Measurements from ENCODE around the gene POLD1. TPM values are rescaled to one million over a fixed set of nuclear protein-coding genes. Genes with fewer than 3 reads are reported as not detected.

POLD1 gene
- total RNA-seq, 4 donors from 2014 or later: 10.8 to 28.2 (median 15.5) TPM

DNA sequence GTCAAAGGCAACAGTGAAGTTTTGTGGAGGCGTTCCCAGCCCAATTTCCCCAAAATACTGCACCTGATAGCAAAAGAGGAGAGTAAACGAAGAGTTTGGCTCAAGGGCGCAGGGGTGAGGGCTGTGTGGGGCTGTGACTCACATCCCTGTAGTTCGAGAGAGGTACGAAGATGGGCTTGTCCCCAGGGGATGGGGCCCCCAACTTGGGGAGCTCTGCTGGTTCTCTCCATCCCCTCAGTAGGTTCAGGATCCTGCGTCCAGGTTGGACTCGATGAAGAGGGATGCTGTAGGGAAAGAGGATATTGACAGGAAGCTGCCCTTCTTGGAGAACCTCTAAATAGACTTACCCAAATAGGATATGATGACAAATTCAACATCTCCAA is 22.1 kb upstream of the POLD1 start:
- WGBS, 2 donors: 83 to 86% methylated on average over 7 of the region's 7 CpGs
- no peaks in the 10 kb centered on the region for H3K9me3 ChIP-seq
- no peak for DNase-seq (ENCODE audit: low spot score in 2 of 2)
- H3K36me3 ChIP-seq: no peaks in the 10 kb centered on the region
- TF ChIP-seq, protein P1, sequence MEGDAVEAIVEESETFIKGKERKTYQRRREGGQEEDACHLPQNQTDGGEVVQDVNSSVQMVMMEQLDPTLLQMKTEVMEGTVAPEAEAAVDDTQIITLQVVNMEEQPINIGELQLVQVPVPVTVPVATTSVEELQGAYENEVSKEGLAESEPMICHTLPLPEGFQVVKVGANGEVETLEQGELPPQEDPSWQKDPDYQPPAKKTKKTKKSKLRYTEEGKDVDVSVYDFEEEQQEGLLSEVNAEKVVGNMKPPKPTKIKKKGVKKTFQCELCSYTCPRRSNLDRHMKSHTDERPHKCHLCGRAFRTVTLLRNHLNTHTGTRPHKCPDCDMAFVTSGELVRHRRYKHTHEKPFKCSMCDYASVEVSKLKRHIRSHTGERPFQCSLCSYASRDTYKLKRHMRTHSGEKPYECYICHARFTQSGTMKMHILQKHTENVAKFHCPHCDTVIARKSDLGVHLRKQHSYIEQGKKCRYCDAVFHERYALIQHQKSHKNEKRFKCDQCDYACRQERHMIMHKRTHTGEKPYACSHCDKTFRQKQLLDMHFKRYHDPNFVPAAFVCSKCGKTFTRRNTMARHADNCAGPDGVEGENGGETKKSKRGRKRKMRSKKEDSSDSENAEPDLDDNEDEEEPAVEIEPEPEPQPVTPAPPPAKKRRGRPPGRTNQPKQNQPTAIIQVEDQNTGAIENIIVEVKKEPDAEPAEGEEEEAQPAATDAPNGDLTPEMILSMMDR (IDR thresholded peaks at IDR 0.05): no peak
- no peak overlapping the region for H3K4me3 ChIP-seq
- no peak overlapping the region for H3K27ac ChIP-seq
- H3K27me3 ChIP-seq: no peaks in the 10 kb centered on the region
- H3K4me1 ChIP-seq: peaks cover 0 to 13% (median 1%) of the 10 kb centered on the region in 4 donors

DNA sequence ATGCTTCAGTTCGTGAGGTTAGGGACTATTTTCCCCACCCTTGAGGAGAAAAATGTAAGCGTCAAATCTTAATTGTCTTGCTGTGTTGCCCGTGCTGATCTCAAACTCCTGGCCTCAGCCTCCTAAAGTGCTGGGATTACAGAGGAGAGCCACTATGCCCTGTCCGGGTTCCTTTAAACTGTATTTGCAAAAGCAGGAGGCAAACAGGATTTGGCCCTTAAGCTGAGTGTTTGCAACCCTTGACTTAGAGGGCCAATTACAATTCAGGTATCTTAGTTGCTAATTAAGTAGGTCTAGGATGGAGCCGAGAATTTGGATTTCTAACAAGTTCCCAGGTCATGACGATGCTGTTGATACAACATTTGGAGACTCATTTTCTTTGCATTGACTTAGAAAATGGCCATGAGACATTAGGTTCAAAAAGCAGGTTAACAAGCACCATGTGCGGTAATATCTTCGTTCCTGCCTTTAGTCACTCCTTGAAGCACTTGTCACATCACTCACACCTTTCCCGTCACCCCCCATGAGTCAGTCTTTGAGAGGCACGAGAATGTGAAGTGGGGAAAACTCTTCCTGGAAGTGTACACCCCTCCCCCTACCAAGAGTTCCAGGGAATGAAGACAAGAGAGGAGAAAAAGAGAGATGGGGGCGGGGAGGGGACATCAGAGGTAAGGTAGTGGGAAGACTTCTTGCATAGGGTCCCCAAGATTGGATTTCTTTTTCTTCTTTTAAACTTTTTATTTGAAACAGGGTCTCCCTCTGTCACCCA is 21.3 kb upstream of the POLD1 start:
- Histone ChIP-seq H3K9me3 (no peaks in the 10 kb centered on the region), H3K36me3 (no peaks in the 10 kb centered on the region), H3K4me1 (peaks cover 0 to 5% (median under 1%) of the 10 kb centered on the region in 4 donors), H3K27ac (no peak overlapping the region), H3K4me3 (no peak overlapping the region), H3K27me3 (no peaks in the 10 kb centered on the region)
- WGBS, 2 donors: 67 to 69% methylated on average over 11 of the region's 11 CpGs
- no peak for DNase-seq (ENCODE audit: low spot score in 2 of 2)
- TF ChIP-seq POLR2A (IDR thresholded peaks at IDR 0.05) (no peak), EP300 (IDR thresholded peaks at IDR 0.05) (no peak)
- TF ChIP-seq, protein P1 (IDR thresholded peaks at IDR 0.05): no peak

DNA sequence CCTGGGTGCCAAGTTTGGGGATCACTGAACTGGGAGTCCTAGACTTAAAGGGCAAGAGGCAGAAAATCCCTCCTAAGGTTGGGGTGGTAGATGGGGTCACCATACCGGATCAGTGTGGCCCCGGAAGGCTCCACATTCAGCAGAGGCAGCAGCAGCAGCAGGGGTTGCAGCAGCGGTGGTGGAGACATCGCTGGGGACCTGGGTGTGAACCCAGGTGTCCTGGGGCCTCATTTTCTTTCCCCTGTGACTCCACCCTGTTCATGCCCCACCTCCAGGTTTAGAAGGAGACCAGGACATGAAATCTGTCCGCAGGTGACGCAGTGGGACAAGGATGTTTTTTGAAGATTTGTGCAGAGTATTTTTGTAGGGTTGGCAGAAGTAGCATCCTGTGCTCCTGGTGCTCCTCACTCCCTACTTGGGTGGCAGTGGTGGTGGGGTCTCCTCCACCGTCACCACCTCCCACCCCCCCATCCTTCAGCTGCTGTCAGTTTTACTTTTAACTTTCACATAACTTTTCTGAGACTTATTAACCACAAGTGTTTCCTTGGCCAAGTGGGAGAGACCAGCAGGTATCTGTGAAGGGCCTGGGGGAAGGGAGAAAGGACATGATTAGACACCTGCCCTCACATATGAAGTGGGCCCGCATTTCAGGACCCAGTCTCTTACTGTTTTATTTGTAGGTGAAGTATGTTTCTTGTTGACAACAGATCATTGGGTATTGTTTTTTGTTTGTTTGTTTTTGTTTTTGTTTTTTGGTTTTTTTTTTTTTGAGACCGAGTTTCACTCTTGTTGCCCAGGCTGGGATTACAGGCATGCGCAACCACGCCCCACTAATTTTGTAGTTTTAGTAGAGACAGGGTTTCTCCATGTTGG is 18.5 kb upstream of the POLD1 start, which contains the start of gene NAPSA:
NAPSA (minus strand) TSS at position 206 of the 873 bp plus-strand sequence; CDS start at position 188, 18 bp downstream.
- H3K36me3 ChIP-seq: no peaks in the 10 kb centered on the region
- WGBS, 2 donors: 81 to 83% methylated on average over 11 of the region's 11 CpGs
- peaks cover 0 to 5% (median 0%) of the 10 kb centered on the region in 4 donors for H3K4me1 ChIP-seq
- H3K27me3 ChIP-seq: no peaks in the 10 kb centered on the region
- TF ChIP-seq POLR2A (IDR thresholded peaks at IDR 0.05) (no peak), EP300 (IDR thresholded peaks at IDR 0.05) (no peak)
- TF ChIP-seq, protein P1 (IDR thresholded peaks at IDR 0.05): no peak
- H3K9me3 ChIP-seq: no peaks in the 10 kb centered on the region
- no peak for DNase-seq (ENCODE audit: low spot score in 2 of 2)
- no peak within 1 kb of the TSS for H3K4me3 ChIP-seq
- no peak within 1 kb of the TSS for H3K27ac ChIP-seq

DNA sequence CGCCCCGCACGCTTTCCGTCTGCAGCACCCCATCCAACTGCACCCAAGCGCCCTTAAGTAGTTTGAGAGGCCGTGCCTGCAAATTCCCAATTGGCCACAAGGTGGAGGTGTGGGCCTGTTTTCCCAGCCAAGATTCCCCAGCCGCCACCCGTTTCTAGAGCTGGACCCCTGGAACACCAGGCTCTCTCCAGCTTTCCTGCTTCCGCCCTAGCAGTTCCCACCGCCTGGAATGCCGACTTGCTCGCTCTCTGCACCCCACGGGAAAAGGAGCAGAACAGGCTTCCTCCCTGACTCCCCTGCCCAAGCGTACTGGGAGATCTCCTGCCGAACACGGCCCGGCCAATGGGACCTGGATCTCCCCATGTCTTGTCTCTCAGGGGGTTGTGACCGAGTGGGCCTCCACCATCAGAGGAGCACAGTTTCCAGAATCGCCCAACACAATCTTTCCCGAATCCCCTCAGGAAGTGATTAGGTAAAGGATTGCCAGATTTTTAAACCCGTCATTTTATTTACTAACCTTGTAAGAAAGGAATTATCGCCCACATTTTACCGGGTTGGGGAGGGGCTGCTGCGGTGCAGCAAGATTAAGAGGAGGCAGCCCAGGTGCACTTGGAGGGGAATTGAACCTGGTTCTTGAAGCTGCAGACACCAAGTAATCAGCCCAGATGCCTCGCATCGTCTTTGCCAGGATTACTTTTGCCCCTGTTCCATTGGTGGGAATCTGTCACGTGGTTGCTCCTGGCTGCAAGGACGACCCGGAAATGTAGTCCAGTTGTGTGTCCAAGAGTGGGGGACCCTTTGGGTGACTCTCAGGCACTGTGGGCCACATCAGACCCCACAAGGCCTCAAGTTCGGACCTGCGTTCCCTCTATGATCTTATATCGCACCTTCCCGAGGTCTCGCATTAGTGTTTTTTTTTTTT is 15.2 kb upstream of the POLD1 start:
- Histone ChIP-seq H3K27ac (peak overlapping the region; percentile 37 to 81 (median 46)), H3K4me3 (peak overlapping the region; percentile 53 to 70 (median 62)), H3K27me3 (no peaks in the 10 kb centered on the region), H3K9me3 (no peaks in the 10 kb centered on the region), H3K4me1 (peaks cover 0 to 5% (median 0%) of the 10 kb centered on the region in 4 donors), H3K36me3 (no peaks in the 10 kb centered on the region)
- TF ChIP-seq, protein P1 (IDR thresholded peaks at IDR 0.05): peak; percentile 87 to 94 (median 91)
- no peak for TF ChIP-seq EP300 (IDR thresholded peaks at IDR 0.05)
- WGBS, 2 donors: 10 to 13% methylated on average over 32 to 34 of the region's 34 CpGs
- peak; percentile 77 to 94 for DNase-seq (ENCODE audit: low spot score in 2 of 2)

Data from tibial nerve (tissue), 4 donors.